Stomach (tissue), 9 donors: Measurements from ENCODE around the gene IFI27L1. TPM values are rescaled to one million over a fixed set of nuclear protein-coding genes. Genes with fewer than 3 reads are reported as not detected.

Experiments
- DNase-seq, 2 donors: peaks; one replicate each; pipeline versions ENCODE4 v3.0.0 to v3.0.0-alpha.2; 2013 to 2019
- H3K27ac ChIP-seq, 5 donors: fragments of 200-600 bp in 4 of 5; sonication (generic) in 4 of 5; one replicate each; pipeline ENCODE4 v1.5.1; 2013 to 2019; ENCODE audit warnings: mild to moderate bottlenecking in 1 of 5, moderate library complexity in 1 of 5
- H3K27me3 ChIP-seq, 3 donors: fragments of 200-600 bp; sonication (generic); one replicate each; pipeline ENCODE4 v1.5.1; 2017 to 2019; ENCODE audit warnings: mixed run types in 1 of 3
- H3K36me3 ChIP-seq, 4 donors: fragments of 200-600 bp; sonication (generic); 1 replicate in 3 of 4; 2 replicates in 1 of 4; pipeline ENCODE4 v1.5.1; 2016 to 2019
- H3K4me1 ChIP-seq, 4 donors: fragments of 200-600 bp; sonication (generic); one replicate each; pipeline ENCODE4 v1.5.1; 2016 to 2019
- H3K4me3 ChIP-seq, 4 donors: fragments of 200-600 bp; sonication (generic) in 3 of 4; one replicate each; pipeline ENCODE4 v1.5.1; 2016 to 2019; ENCODE audit warnings: mild to moderate bottlenecking in 1 of 4
- H3K9me3 ChIP-seq, 4 donors: fragments of 200-600 bp; sonication (generic); one replicate each; pipeline ENCODE4 v1.5.1; 2016 to 2019
- CTCF ChIP-seq, 7 experiments: fragments of 450-650 bp in 4 of 7; fragments of 200-600 bp in 3 of 7; sonication (generic) in 3 of 7; IDR thresholded peaks; one replicate each; pipeline ENCODE4 v1.5.1; 2016 to 2019; ENCODE audit warnings: antibody characterized with exemption in 7 of 7, control low read depth in 2 of 7, mild to moderate bottlenecking in 1 of 7
- EP300 ChIP-seq: sonication (generic); formaldehyde crosslinking; IDR thresholded peaks from one replicate; pipeline ENCODE4 v1.6.1; 2017; ENCODE audit warnings: antibody characterized with exemption
- POLR2A ChIP-seq, 4 donors: fragments of 450-650 bp; IDR thresholded peaks; one replicate each; pipeline ENCODE4 v1.6.1; 2016; ENCODE audit warnings: antibody characterized with exemption in 4 of 4, control low read depth in 2 of 4, mild to moderate bottlenecking in 1 of 4, moderate library complexity in 1 of 4
- POLR2AphosphoS5 ChIP-seq, 3 donors: sonication (generic); formaldehyde crosslinking; IDR thresholded peaks; one replicate each; pipeline ENCODE4 v1.6.1; 2016; ENCODE audit warnings: antibody characterized with exemption in 3 of 3
- WGBS, 5 donors: extraction: QIAGEN DNeasy Blood & Tissue Kit in 3 of 5; methylation state at CpG; one replicate each; pipeline versions ENCODE4 v1.1.5 to v1.1.7; 2013 to 2018; 5-methylcytosine and 5-hydroxymethylcytosine counted together
- intact Hi-C: fragments of 100-400 bp; cut with DNase I; formaldehyde crosslinking; loops from one replicate; pipeline ENCODE4 v1.15.1; 2023; ENCODE audit warnings: low total_unique reads
- polyA plus RNA-seq, 3 donors: library from polyadenylated mRNA; stranded (reverse); fragments of 200-250 nt; gene quantifications; one replicate each; pipeline ENCODE4 v1.2.3, GENCODE V29; 2013
- total RNA-seq, 5 donors: library from RNA; depleted of rRNA; stranded (reverse); fragments of >200 nt; gene quantifications; one replicate each; pipeline versions ENCODE4 v1.1.0 to v1.2.3, GENCODE V29; 2014 to 2016
- donor health status: healthy with polysubstance abuse.
- donor health status: Bipolar disorder and iron deficiency.
- donor health status: healthy.

The IFI27L1 gene
- total and polyA plus RNA-seq, 8 donors: 1.6 to 33.7 (median 15.1) TPM; not detected in 1

GRCh38 chr14:94136575-94137331, 55.6 kb downstream of the IFI27L1 start:
- H3K4me1 ChIP-seq: peaks cover 0 to 6% (median 3%) of the 10 kb centered on the region in 4 donors
- WGBS, 5 donors: 28 to 32% (median 31%) methylated on average over 18 of the region's 18 CpGs
- intact Hi-C loops: loop anchor here (5.0 kb wide), 1 partner anchor 104 kb away; no protein-coding TSS in a partner anchor

GRCh38 chr14:94138251-94138650, 57.1 kb downstream of the IFI27L1 start:
- Histone ChIP-seq H3K4me3 (no peak overlapping the region), H3K27ac (no peak overlapping the region), H3K4me1 (peaks cover 0 to 6% (median 3%) of the 10 kb centered on the region in 4 donors), H3K36me3 (no peaks in the 10 kb centered on the region), H3K9me3 (peaks cover 0 to 7% (median 3%) of the 10 kb centered on the region in 4 donors), H3K27me3 (peaks cover 0 to 10% (median 0%) of the 10 kb centered on the region in 3 donors)
- intact Hi-C loops: loop anchor here (5.0 kb wide), 1 partner anchor 106 kb away; no protein-coding TSS in a partner anchor
- TF ChIP-seq POLR2A (IDR thresholded peaks at IDR 0.05): no peak
- TF ChIP-seq CTCF (IDR thresholded peaks at IDR 0.05): no peak
- TF ChIP-seq POLR2AphosphoS5 (IDR thresholded peaks at IDR 0.05): no peak
- no peak for TF ChIP-seq EP300
- 85 to 90% (median 88%) methylated on average over 9 of the region's 9 CpGs for WGBS, 5 donors
- no peak for DNase-seq

More at GRCh38 chr14:94136575-94137331, 55.6 kb downstream of the IFI27L1 start:
- H3K27ac ChIP-seq: no peak overlapping the region
- no peaks in the 10 kb centered on the region for H3K36me3 ChIP-seq
- H3K4me3 ChIP-seq: no peak overlapping the region
- H3K9me3 ChIP-seq: peaks cover 0 to 7% (median 3%) of the 10 kb centered on the region in 4 donors
- H3K27me3 ChIP-seq: peaks cover 0 to 13% (median 0%) of the 10 kb centered on the region in 3 donors
- TF ChIP-seq POLR2AphosphoS5 (IDR thresholded peaks at IDR 0.05): peak in 1 of 3 donors; percentile 61
- no peak for TF ChIP-seq EP300
- peak in 6 of 7 experiments; percentile 19 to 99 (median 96) for TF ChIP-seq CTCF (IDR thresholded peaks at IDR 0.05)
- DNase-seq: peak; percentile 94 to 95

- Histone ChIP-seq H3K4me3 (no peak overlapping the region), H3K36me3 (no peaks in the 10 kb centered on the region), H3K9me3 (peaks cover 0 to 7% (median 3%) of the 10 kb centered on the region in 4 donors), H3K27me3 (peaks cover 0 to 8% (median 0%) of the 10 kb centered on the region in 3 donors), H3K4me1 (peaks cover 0 to 6% (median 3%) of the 10 kb centered on the region in 4 donors), H3K27ac (no peak overlapping the region)
- no peak for TF ChIP-seq CTCF (IDR thresholded peaks at IDR 0.05)
- TF ChIP-seq POLR2A (IDR thresholded peaks at IDR 0.05): no peak
- TF ChIP-seq EP300: no peak
- no peak for TF ChIP-seq POLR2AphosphoS5 (IDR thresholded peaks at IDR 0.05)
- WGBS, 5 donors: 68 to 89% (median 85%) methylated on average over 5 of the region's 5 CpGs
- no peak for DNase-seq
- intact Hi-C loops: loop anchor here (5.0 kb wide), 1 partner anchor 107 kb away; no protein-coding TSS in a partner anchor
These were observed 57.9 kb downstream of the IFI27L1 start for GRCh38 chr14:94139006-94139405.

- Histone ChIP-seq H3K36me3 (no peaks in the 10 kb centered on the region), H3K9me3 (peaks cover 0 to 7% (median 3%) of the 10 kb centered on the region in 4 donors), H3K27me3 (peaks cover 0 to 8% (median 0%) of the 10 kb centered on the region in 3 donors), H3K27ac (no peak overlapping the region), H3K4me3 (no peak overlapping the region), H3K4me1 (peaks cover 0 to 6% (median 3%) of the 10 kb centered on the region in 4 donors)
- WGBS, 5 donors: 80 to 88% (median 86%) methylated on average over 5 of the region's 5 CpGs
- no peak for TF ChIP-seq EP300
- no peak for TF ChIP-seq POLR2AphosphoS5 (IDR thresholded peaks at IDR 0.05)
- TF ChIP-seq CTCF (IDR thresholded peaks at IDR 0.05): no peak
- no peak for TF ChIP-seq POLR2A (IDR thresholded peaks at IDR 0.05)
- intact Hi-C loops: loop anchor here (5.0 kb wide), 1 partner anchor 107 kb away; no protein-coding TSS in a partner anchor
- DNase-seq: no peak
These were observed 58.3 kb downstream of the IFI27L1 start for GRCh38 chr14:94139421-94139820.
